ENCODE results near the gene CENPH.
"Not testable (repeated sequence)": the region's sequence is repeated elsewhere in the genome, so short reads cannot be mapped to it uniquely, and the experiment has no call there.

- TF ChIP-seq POLR2A (IDR thresholded peaks at IDR 0.05): not testable (repeated sequence)
- TF ChIP-seq, protein P1, sequence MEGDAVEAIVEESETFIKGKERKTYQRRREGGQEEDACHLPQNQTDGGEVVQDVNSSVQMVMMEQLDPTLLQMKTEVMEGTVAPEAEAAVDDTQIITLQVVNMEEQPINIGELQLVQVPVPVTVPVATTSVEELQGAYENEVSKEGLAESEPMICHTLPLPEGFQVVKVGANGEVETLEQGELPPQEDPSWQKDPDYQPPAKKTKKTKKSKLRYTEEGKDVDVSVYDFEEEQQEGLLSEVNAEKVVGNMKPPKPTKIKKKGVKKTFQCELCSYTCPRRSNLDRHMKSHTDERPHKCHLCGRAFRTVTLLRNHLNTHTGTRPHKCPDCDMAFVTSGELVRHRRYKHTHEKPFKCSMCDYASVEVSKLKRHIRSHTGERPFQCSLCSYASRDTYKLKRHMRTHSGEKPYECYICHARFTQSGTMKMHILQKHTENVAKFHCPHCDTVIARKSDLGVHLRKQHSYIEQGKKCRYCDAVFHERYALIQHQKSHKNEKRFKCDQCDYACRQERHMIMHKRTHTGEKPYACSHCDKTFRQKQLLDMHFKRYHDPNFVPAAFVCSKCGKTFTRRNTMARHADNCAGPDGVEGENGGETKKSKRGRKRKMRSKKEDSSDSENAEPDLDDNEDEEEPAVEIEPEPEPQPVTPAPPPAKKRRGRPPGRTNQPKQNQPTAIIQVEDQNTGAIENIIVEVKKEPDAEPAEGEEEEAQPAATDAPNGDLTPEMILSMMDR (IDR thresholded peaks at IDR 0.05): not testable (repeated sequence)
These were observed 7.6 kb upstream of the CENPH start for GRCh38 chr5:69181659-69182293.

All from esophagus squamous epithelium (tissue), 4 donors.